Spleen (tissue), 11 donors: ENCODE results near the gene SEPTIN5. TPM values are rescaled to one million over a fixed set of nuclear protein-coding genes. Genes with fewer than 3 reads are reported as not detected.

Experiments used
- DNase-seq: peaks from one replicate; pipeline ENCODE4 v3.0.0-alpha.2; 2020
- H3K27ac ChIP-seq, 8 donors: fragments of 200-600 bp; sonication (generic) in 7 of 8; 1 replicate in 4 of 8; 2 replicates in 4 of 8; pipeline versions ENCODE4 v1.5.0 to v1.8.0; 2016 to 2021; ENCODE audit warnings: inconsistent platforms in 4 of 8, mild to moderate bottlenecking in 4 of 8, moderate library complexity in 1 of 8
- H3K27me3 ChIP-seq, 7 donors: fragments of 200-600 bp; sonication (generic) in 6 of 7; replicated peaks in 1 of 7; 1 replicate in 4 of 7; 2 replicates in 3 of 7; pipeline versions ENCODE4 v1.5.0 to v1.8.0; 2016 to 2021; ENCODE audit warnings: inconsistent platforms in 3 of 7, mild to moderate bottlenecking in 1 of 7
- H3K36me3 ChIP-seq, 6 donors: fragments of 200-600 bp; sonication (generic) in 5 of 6; 1 replicate in 4 of 6; 2 replicates in 2 of 6; pipeline versions ENCODE4 v1.5.0 to v1.8.0; 2016 to 2021; ENCODE audit warnings: inconsistent platforms in 2 of 6
- H3K4me1 ChIP-seq, 6 donors: fragments of 200-600 bp; sonication (generic) in 5 of 6; 1 replicate in 3 of 6; 2 replicates in 3 of 6; pipeline versions ENCODE4 v1.5.0 to v1.8.0; 2016 to 2021; ENCODE audit warnings: inconsistent platforms in 3 of 6
- H3K4me3 ChIP-seq, 8 donors: fragments of 200-600 bp; sonication (generic) in 7 of 8; 1 replicate in 4 of 8; 2 replicates in 4 of 8; pipeline versions ENCODE4 v1.5.0 to v1.8.0; 2016 to 2021; ENCODE audit warnings: inconsistent platforms in 4 of 8, mild to moderate bottlenecking in 4 of 8, moderate library complexity in 2 of 8
- H3K9me3 ChIP-seq, 8 donors: fragments of 200-600 bp; sonication (generic) in 7 of 8; 1 replicate in 4 of 8; 2 replicates in 4 of 8; pipeline versions ENCODE4 v1.5.0 to v1.8.0; 2016 to 2021; ENCODE audit warnings: inconsistent platforms in 4 of 8
- CTCF ChIP-seq, 11 experiments: fragments of 200-600 bp in 7 of 11; fragments of 450-650 bp in 4 of 11; sonication (generic) in 4 of 11; IDR thresholded peaks in 8 of 11; conservative IDR thresholded peaks in 3 of 11; 1 replicate in 7 of 11; 2 replicates in 4 of 11; pipeline versions ENCODE4 v1.4.0 to v1.8.0; 2016 to 2021; ENCODE audit warnings: antibody characterized with exemption in 11 of 11, inconsistent platforms in 4 of 11, mild to moderate bottlenecking in 1 of 11
- POLR2A ChIP-seq, 3 donors: fragments of 450-650 bp; IDR thresholded peaks; one replicate each; pipeline ENCODE4 v1.5.1; 2017; ENCODE audit warnings: antibody characterized with exemption in 3 of 3, mild to moderate bottlenecking in 1 of 3
- POLR2AphosphoS5 ChIP-seq, 3 donors: sonication (generic); formaldehyde crosslinking; IDR thresholded peaks; one replicate each; pipeline ENCODE4 v1.5.1; 2017; ENCODE audit warnings: antibody characterized with exemption in 3 of 3
- WGBS, 5 donors: extraction: QIAGEN DNeasy Blood & Tissue Kit in 3 of 5; methylation state at CpG; one replicate each; pipeline versions ENCODE4 v1.1.5 to v1.1.7; 2013 to 2018; 5-methylcytosine and 5-hydroxymethylcytosine counted together
- intact Hi-C: fragments of 100-400 bp; cut with DNase I; formaldehyde crosslinking; loops from one replicate; pipeline ENCODE4 v1.15.0; 2023; ENCODE audit warnings: low total_unique reads
- polyA plus RNA-seq, 3 donors: library from polyadenylated mRNA; stranded (reverse); fragments of 200-250 nt; gene quantifications; one replicate each; pipeline ENCODE4 v1.2.1, GENCODE V29; 2013
- total RNA-seq, 7 donors: library from RNA; depleted of rRNA in 3 of 7; stranded (reverse); fragments of >200 nt in 3 of 7; fragmentation: NEBNext Ultra II Directional in 4 of 7; extraction: Animal tissue kit (Norgen Biotek cat#: 25700) in 4 of 7; gene quantifications; one replicate each; pipeline versions ENCODE4 v1.1.0 to v1.2.1, GENCODE V29; 2016 to 2021
- donor health status: healthy with polysubstance abuse.
- donor health status: DM: no; HTN: no; CAD: no; lungs with moderate emphysema.
- donor health status: DM: no; HTN: no; CAD: no.
- donor health status: Bipolar disorder and iron deficiency.
- donor health status: healthy.
- donor health status: DM: no; HTN: no; CAD: no.
- donor health status: DM: yes; HTN: yes; CAD: no.

Gene SEPTIN5
- total and polyA plus RNA-seq, 10 donors = 4.0 to 19.2 (median 11.8) TPM

DNA sequence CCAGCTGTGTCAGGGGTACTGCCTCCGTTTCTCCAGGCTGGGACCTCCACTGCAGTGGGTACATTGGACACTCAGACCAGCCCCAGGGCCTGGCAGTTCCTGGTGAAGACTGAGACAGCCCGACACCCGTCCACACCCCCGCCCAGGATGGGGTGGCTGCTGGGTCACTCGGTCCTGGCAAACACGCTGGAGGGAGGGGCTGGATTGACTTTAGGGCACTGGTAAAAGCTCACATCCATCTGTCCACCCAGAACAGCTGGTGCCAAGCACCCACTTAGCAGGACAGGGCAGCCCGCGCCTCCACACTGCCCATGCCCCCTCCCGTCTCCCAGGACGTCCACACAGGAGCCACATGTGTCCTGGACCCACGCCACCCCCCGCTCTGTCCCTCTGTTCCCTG lies 35.6 kb downstream of the SEPTIN5 start:
- Histone ChIP-seq H3K27ac (no peak overlapping the region), H3K36me3 (no peaks in the 10 kb centered on the region), H3K27me3 (peaks cover 3 to 57% (median 22%) of the 10 kb centered on the region in 7 donors), H3K4me1 (peaks cover 0 to 17% (median 10%) of the 10 kb centered on the region in 6 donors), H3K9me3 (no peaks in the 10 kb centered on the region), H3K4me3 (no peak overlapping the region)
- 61 to 93% (median 89%) methylated on average over 4 to 12 of the region's 12 CpGs for WGBS, 5 donors
- TF ChIP-seq POLR2AphosphoS5 (IDR thresholded peaks at IDR 0.05) (no peak), POLR2A (IDR thresholded peaks at IDR 0.05) (no peak), CTCF (IDR thresholded peaks at IDR 0.05 in 8 of 11, conservative IDR thresholded peaks at IDR 0.05 in 3 of 11) (no peak)
- intact Hi-C loops = no loop called here
- DNase-seq = no peak

DNA sequence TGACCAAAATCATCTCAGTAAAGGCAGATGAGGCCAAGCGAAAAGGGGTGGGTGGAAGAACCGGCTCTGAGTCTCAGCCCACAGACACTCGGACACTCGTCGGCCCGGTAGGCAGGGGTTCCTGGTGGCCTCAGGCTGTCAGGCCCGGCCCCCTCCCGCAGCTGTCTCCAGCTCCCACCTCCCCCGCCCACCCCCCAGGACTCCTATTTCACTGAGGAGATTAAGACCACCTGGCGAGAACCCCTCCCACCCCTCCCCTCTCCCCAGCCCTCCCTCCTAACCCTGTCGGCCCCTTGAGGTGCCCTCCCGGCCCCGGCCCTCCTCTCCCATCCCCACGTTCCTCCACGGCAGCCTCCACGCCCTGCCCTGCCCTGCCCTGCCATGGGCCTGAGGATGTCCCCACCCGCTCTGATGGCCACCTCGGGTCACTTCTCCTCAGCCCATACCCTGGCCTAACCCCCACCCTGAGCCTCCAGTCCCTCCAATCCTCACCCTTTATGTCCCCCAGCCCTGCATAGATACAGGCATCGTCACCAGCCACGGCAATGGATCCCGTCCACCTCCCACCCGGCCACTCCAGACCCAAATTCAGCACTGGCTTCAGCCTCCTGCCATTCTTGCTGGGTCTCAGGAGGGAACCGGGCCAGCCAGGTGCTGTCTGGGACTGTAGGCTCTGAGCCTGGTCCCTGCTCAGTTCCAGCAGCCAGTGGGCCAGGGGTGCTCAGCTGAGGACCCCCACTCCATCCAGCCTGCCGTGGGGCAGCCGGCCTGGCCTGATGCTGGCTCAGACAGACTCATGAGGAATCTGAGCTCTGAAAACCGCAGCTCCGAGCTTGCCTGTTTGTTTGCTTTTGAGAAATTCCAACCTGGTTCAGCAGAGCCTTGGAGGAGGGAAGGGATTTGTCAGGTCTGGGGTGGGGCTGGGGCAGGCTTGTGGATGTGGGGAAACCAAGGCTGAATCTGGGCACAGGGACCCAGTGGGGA lies 36.5 kb downstream of the SEPTIN5 start:
- TF ChIP-seq CTCF (IDR thresholded peaks at IDR 0.05 in 8 of 11, conservative IDR thresholded peaks at IDR 0.05 in 3 of 11) (no peak), POLR2A (IDR thresholded peaks at IDR 0.05) (no peak), POLR2AphosphoS5 (IDR thresholded peaks at IDR 0.05) (no peak)
- H3K9me3 ChIP-seq = no peaks in the 10 kb centered on the region
- 78 to 94% (median 87%) methylated on average over 23 to 27 of the region's 27 CpGs for WGBS, 5 donors
- H3K4me3 ChIP-seq = no peak overlapping the region
- H3K4me1 ChIP-seq = peaks cover 5 to 21% (median 17%) of the 10 kb centered on the region in 6 donors
- no peak for DNase-seq
- no peaks in the 10 kb centered on the region for H3K36me3 ChIP-seq
- no peak overlapping the region for H3K27ac ChIP-seq
- peaks cover 10 to 67% (median 31%) of the 10 kb centered on the region in 7 donors for H3K27me3 ChIP-seq
- intact Hi-C loops = no loop called here

- H3K4me3 ChIP-seq = no peak overlapping the region
- H3K36me3 ChIP-seq = no peaks in the 10 kb centered on the region
- intact Hi-C loops = no loop called here
- no peak for DNase-seq
- no peaks in the 10 kb centered on the region for H3K9me3 ChIP-seq
- no peak overlapping the region for H3K27ac ChIP-seq
- H3K27me3 ChIP-seq = peaks cover 10 to 75% (median 40%) of the 10 kb centered on the region in 7 donors
- WGBS, 5 donors = 81 to 96% (median 89%) methylated on average over 7 to 14 of the region's 14 CpGs
- peaks cover 13 to 22% (median 21%) of the 10 kb centered on the region in 6 donors for H3K4me1 ChIP-seq
- TF ChIP-seq POLR2AphosphoS5 (IDR thresholded peaks at IDR 0.05) = no peak
- no peak for TF ChIP-seq CTCF (IDR thresholded peaks at IDR 0.05 in 8 of 11, conservative IDR thresholded peaks at IDR 0.05 in 3 of 11)
- no peak for TF ChIP-seq POLR2A (IDR thresholded peaks at IDR 0.05)
These were observed 37.4 kb downstream of the SEPTIN5 start for GRCh38 chr22:19751497-19752245.
